ENCODE measurements around the gene WDR88. TPM values are rescaled to one million over a fixed set of nuclear protein-coding genes. Genes with fewer than 3 reads are reported as not detected.

Gene WDR88
- total and polyA plus RNA-seq, 2 of the 8 experiments (the other 6 are each of a cell fraction or from before 2014, with no cell fraction given): not detected

GRCh38 chr19:33176670-33177416 lies 44.9 kb downstream of the WDR88 start (continued):
- TF ChIP-seq YY1 (IDR thresholded peaks at IDR 0.05; ENCODE audit: low read depth, low read length): peak; percentile 44; the same call in 1 of the 2 replicates
- no peak for TF ChIP-seq TAF7 (optimal IDR thresholded peaks at IDR 0.05; ENCODE audit: borderline replicate concordance, low read depth, low read length)
- no peak for TF ChIP-seq RXRA (IDR thresholded peaks at IDR 0.05; ENCODE audit: insufficient read depth, low read depth, low read length)
- no peak for TF ChIP-seq RAD21 (IDR thresholded peaks at IDR 0.05 in 1 of 2, conservative IDR thresholded peaks at IDR 0.05 in 1 of 2; ENCODE audit: low read depth in 2 of 2, low read length in 2 of 2)
- peak; percentile 27; the same call in 1 of the 2 replicates for TF ChIP-seq MAX (IDR thresholded peaks at IDR 0.05)
- TF ChIP-seq EGR1 (IDR thresholded peaks at IDR 0.05; ENCODE audit: borderline replicate concordance, low read depth, low read length): peak; percentile 84; the same call in 1 of the 2 replicates
- TF ChIP-seq, protein P1, sequence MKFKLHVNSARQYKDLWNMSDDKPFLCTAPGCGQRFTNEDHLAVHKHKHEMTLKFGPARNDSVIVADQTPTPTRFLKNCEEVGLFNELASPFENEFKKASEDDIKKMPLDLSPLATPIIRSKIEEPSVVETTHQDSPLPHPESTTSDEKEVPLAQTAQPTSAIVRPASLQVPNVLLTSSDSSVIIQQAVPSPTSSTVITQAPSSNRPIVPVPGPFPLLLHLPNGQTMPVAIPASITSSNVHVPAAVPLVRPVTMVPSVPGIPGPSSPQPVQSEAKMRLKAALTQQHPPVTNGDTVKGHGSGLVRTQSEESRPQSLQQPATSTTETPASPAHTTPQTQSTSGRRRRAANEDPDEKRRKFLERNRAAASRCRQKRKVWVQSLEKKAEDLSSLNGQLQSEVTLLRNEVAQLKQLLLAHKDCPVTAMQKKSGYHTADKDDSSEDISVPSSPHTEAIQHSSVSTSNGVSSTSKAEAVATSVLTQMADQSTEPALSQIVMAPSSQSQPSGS (IDR thresholded peaks at IDR 0.05; ENCODE audit: low read length): peak; percentile 80; the same call in 1 of the 2 replicates
- 0 out of 2 replicates have a peak, but pooled peaks have one; percentile 21 for TF ChIP-seq POU5F1 (IDR thresholded peaks at IDR 0.05; ENCODE audit: low read depth, low read length)

Measured in H1 (cell line).